ENCODE results near the gene FNBP1L. TPM values are rescaled to one million over a fixed set of nuclear protein-coding genes. Genes with fewer than 3 reads are reported as not detected.
A peak's percentile ranks its signal among the peaks of the same experiment; 100 is the strongest.

Gene FNBP1L
- total and polyA plus RNA-seq, 9 of the 15 experiments (the other 6 are each of a cell fraction or from before 2014, with no cell fraction given): 1.4 to 6.9 (median 5.9) TPM

DNA sequence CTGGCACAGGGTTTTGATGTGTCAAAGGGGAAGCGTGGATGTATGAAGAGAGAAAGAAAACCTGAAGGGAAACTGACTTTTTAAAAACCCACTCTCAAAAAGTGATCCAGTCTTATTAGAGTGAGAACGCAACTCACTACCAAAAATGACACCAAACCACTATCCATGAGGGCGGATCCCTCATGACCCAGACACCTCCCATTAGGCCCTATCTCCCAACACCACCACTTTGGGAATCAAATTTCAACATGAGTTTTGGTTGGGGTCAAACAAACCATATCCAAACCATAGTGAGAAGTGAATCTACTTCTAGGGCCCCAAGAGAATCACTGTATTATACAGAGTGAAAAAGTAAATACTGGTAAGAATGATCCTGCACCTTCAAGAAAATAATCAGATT is 53.5 kb downstream of the FNBP1L start (continued):
- TF ChIP-seq TEAD4 (IDR thresholded peaks at IDR 0.05; ENCODE audit: low read length) (peak; percentile 46; the same call in 1 of the 2 replicates), TEAD4 (CRISPR knock-in tag; IDR thresholded peaks at IDR 0.05; ENCODE audit: borderline replicate concordance) (no peak), MECOM (CRISPR knock-in tag; IDR thresholded peaks at IDR 0.05) (no peak), HNRNPH1 (optimal IDR thresholded peaks at IDR 0.05; ENCODE audit: low read depth, low read length) (no peak), POLR2A (conservative IDR thresholded peaks at IDR 0.05) (0 out of 2 replicates have a peak, but pooled peaks have one; percentile 30), TRIM24 (IDR thresholded peaks at IDR 0.05) (peak in 1 of 2 experiments; percentile 43; a peak in 1 of 4 replicates), SAP30 (IDR thresholded peaks at IDR 0.05; ENCODE audit: borderline replicate concordance, insufficient read depth, low read depth, low read length, poor library complexity, severe bottlenecking) (no peak), POLR2B (IDR thresholded peaks at IDR 0.05; ENCODE audit: low read depth, partially characterized antibody) (no peak), DDX20 (tag; IDR thresholded peaks at IDR 0.05; ENCODE audit: low read depth) (no peak), PTBP1 (IDR thresholded peaks at IDR 0.05; ENCODE audit: low read depth, low read length) (no peak), ZFP36 (IDR thresholded peaks at IDR 0.05; ENCODE audit: low read depth, low read length, partially characterized antibody) (no peak), XRCC3 (IDR thresholded peaks at IDR 0.05) (no peak), POLR2H (tag; IDR thresholded peaks at IDR 0.05; ENCODE audit: low read depth) (no peak), NCOR1 (IDR thresholded peaks at IDR 0.05) (peak; percentile 23; the same call in 1 of the 2 replicates), RB1 (IDR thresholded peaks at IDR 0.05; ENCODE audit: low read depth) (no peak), PRPF4 (IDR thresholded peaks at IDR 0.05; ENCODE audit: insufficient read depth, low read depth, low read length, poor library complexity, severe bottlenecking) (no peak), DIDO1 (tag; IDR thresholded peaks at IDR 0.05; ENCODE audit: low read depth) (no peak), THRAP3 (IDR thresholded peaks at IDR 0.05; ENCODE audit: borderline replicate concordance) (no peak)
- TF ChIP-seq, protein P1, sequence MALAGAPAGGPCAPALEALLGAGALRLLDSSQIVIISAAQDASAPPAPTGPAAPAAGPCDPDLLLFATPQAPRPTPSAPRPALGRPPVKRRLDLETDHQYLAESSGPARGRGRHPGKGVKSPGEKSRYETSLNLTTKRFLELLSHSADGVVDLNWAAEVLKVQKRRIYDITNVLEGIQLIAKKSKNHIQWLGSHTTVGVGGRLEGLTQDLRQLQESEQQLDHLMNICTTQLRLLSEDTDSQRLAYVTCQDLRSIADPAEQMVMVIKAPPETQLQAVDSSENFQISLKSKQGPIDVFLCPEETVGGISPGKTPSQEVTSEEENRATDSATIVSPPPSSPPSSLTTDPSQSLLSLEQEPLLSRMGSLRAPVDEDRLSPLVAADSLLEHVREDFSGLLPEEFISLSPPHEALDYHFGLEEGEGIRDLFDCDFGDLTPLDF (CRISPR knock-in tag; IDR thresholded peaks at IDR 0.05): no peak
- TF ChIP-seq, protein P2, sequence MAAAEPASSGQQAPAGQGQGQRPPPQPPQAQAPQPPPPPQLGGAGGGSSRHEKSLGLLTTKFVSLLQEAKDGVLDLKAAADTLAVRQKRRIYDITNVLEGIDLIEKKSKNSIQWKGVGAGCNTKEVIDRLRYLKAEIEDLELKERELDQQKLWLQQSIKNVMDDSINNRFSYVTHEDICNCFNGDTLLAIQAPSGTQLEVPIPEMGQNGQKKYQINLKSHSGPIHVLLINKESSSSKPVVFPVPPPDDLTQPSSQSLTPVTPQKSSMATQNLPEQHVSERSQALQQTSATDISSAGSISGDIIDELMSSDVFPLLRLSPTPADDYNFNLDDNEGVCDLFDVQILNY (CRISPR knock-in tag; IDR thresholded peaks at IDR 0.05): no peak
- TF ChIP-seq, protein P3, sequence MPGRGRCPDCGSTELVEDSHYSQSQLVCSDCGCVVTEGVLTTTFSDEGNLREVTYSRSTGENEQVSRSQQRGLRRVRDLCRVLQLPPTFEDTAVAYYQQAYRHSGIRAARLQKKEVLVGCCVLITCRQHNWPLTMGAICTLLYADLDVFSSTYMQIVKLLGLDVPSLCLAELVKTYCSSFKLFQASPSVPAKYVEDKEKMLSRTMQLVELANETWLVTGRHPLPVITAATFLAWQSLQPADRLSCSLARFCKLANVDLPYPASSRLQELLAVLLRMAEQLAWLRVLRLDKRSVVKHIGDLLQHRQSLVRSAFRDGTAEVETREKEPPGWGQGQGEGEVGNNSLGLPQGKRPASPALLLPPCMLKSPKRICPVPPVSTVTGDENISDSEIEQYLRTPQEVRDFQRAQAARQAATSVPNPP (IDR thresholded peaks at IDR 0.05; ENCODE audit: borderline replicate concordance, insufficient read depth, insufficient read length): no peak
- TF ChIP-seq, protein P4, sequence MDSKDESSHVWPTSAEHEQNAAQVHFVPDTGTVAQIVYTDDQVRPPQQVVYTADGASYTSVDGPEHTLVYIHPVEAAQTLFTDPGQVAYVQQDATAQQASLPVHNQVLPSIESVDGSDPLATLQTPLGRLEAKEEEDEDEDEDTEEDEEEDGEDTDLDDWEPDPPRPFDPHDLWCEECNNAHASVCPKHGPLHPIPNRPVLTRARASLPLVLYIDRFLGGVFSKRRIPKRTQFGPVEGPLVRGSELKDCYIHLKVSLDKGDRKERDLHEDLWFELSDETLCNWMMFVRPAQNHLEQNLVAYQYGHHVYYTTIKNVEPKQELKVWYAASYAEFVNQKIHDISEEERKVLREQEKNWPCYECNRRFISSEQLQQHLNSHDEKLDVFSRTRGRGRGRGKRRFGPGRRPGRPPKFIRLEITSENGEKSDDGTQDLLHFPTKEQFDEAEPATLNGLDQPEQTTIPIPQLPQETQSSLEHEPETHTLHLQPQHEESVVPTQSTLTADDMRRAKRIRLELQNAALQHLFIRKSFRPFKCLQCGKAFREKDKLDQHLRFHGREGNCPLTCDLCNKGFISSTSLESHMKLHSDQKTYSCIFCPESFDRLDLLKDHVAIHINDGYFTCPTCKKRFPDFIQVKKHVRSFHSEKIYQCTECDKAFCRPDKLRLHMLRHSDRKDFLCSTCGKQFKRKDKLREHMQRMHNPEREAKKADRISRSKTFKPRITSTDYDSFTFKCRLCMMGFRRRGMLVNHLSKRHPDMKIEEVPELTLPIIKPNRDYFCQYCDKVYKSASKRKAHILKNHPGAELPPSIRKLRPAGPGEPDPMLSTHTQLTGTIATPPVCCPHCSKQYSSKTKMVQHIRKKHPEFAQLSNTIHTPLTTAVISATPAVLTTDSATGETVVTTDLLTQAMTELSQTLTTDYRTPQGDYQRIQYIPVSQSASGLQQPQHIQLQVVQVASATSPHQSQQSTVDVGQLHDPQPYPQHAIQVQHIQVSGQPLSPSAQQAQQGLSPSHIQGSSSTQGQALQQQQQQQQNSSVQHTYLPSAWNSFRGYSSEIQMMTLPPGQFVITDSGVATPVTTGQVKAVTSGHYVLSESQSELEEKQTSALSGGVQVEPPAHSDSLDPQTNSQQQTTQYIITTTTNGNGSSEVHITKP (IDR thresholded peaks at IDR 0.05; ENCODE audit: partially characterized antibody): no peak
